ENCODE results near the gene VSTM2B.
A peak's percentile ranks its signal among the peaks of the same experiment; 100 is the strongest.
"Not testable (repeated sequence)": the region's sequence is repeated elsewhere in the genome, so short reads cannot be mapped to it uniquely, and the experiment has no call there.

Gene VSTM2B

DNA sequence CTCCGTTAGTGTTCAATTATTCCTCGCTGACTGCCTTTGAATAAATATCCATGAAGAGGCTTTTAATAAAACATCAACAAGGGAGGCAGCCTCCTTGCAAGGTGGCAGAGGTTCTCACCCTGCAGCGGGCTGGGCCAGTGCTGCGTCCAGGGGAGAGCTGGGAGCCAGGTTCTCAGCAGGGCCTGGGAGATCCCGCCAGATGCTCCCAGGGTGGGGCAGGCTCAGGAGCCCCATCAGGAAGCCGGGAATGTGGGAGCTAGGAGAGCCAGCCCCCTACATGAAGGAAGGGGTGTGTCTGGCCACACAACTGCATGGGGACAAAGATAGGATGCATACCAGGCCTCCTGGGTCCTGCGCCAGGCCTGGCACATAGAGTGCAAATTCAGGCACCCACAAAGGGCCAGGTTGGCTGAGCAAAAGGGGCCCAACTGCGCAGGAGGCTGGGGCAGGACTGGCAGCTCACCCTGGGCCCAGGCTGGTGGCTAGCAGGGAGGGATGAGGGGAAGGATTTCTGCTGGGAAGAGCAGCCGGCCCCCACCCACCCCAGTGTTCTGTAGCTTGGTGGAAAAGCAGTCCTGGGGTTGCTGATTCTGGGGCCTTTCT, 22.8 kb downstream of the VSTM2B start:
- DNase-seq, result no peak

DNA sequence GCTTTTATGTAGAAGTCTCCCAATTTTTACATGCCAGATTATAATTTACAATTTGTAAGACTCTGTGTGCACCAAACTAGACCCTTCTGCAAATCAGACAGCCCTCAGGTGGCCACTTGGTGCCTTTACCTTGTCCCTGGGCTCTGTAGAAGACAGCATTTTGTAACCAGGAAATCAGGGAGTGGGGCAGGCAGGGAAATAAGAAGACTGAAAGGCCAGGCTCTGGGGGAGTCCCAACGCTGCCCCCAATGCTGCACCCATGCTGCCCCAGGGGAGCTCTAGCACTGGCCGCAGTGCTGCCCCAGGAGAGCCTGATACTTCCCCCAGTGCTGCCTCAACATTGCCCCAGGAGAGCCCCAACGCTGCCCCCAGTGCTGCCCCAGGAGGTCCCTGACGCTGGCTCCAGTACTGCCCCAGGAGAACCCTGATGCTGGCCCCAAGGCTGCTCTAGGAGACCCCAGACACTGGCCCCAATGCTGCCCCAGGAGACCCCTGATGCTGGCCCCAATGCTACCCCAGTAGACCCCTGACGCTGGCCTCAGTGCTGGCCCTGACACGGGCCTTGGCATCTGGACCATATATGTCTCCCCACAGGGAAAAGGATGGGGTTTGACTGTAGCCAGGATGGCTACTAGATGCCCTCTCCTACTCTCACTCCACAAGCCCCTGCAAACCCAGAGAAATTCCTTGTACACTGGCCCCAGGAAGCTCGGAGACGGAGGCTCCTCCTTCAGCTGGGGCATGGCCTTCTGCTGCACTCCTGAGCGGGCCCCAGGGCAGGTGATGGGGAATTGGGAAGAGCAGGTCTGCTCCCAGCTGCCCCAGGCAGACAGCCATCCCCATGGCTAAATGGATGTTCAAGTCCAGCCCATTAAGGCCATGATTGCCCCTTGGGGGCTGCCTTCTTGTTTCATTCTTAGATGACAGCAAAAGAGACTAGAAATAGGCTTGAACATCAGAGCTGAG, 23.6 kb downstream of the VSTM2B start:
- DNase-seq, result no peak

DNA sequence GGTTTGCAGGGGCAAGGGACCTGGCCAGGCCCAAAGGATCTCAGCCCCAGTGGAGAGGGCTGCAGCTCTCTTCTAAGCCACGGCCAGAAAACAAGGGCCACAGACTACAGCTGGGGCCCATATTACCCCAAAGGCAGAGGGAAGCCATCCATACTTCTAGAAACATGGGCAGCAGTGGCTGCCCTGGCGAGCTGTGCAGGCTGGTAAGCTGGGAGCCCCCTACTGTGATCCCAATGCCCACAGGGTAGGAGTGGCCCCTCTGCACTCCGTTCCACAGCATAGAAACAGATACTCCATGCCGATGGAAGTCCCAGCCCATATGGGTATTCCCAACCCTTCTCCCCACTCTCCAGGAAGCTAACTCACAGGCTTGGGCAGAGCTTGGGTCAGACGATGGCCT, 25.1 kb downstream of the VSTM2B start:
- DNase-seq, result no peak

DNA sequence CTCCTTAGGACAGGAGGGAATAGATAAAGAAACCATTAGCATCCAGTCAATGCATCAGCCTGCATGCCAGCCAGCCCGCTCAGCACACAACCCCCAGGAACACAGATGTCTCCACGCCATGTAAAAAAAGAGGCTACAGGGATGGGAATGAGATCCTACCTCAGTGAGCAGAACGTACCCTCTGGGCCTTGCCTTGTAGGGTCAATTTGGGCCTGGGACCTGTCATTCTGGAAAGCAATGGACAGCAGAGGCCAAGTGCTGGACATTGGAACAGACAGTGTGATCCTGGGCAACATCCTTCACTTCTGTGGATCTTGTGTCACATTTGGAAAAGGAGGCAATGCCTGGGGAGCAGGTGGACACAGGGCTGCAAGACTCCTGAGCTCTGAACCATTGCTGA, 26.0 kb downstream of the VSTM2B start:
- DNase-seq, result no peak

DNA sequence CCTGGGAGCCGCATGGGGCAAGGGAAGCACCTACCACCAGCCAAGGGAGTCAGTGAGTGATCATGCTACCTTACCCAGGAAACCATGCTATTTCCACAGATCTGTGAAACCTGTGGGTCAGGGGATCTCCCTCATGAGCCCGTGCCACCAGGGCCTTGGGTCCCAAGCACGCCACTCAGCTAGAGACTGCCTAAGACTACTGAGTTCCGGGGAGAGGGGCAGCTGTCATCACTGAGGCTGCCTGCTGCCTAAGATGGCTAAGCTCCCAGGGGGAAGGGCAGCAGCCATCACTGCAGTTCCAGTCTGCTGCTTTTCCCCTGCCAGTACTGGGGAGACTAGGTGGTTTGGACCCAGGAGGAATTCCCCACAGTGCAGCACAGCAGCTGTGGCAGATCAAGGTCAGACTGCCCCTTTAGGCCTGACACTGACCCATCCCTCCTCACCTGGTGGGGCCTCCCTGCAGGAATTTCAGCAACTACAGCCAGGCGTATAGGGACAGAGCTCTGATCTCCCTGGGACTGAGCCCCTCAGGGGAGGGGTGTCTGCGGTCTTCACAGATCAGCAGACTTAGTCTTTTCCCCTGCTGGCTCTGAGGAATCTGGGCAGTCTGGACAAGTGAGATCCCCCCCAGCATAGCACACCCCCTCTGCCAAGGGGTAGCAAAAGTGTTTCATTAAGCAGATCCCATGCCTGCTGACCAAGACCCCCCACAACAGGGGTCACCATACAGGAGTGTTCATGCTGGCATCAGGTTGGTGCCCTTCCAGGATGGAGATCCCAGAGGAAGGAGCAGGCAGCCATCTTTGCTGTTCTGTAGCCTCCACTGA, 26.9 kb downstream of the VSTM2B start:
- DNase-seq, result no peak

DNA sequence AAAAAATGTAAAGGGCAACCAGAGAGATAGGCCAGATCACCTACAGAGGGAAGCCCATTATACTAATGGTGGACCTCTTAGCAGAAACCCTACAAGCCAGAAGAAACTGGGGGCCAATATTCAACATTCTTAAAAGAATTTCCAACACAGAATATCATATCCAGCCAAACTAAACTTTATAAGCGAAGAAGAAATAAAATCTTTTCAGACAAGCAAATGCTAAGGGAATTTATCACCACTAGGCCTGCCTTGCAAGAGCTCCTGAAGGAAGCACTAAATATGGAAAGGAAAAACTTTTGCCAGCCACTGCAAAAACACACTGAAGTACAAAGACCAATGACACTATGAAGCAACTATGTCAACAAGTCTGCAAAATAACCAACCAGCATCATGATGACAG, 28.4 kb downstream of the VSTM2B start:
- DNase-seq, result no peak

DNA sequence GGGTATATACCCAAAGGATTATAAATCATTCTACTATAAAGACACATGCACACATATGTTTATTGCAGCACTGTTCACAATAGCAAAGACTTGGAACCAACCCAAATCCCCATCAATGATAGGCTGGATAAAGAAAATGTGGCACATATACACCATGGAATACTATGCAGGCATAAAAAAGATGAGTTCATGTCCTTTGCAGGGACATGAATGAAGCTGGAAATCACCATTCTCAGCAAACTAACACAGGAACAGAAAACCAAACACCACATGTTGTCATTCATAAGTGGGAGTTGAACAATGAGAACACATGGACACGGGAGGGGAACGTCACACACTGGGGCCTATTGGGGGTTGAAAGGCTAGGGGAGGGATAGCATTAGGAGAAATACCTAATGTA, 33.3 kb downstream of the VSTM2B start:
- not testable (repeated sequence) for DNase-seq

DNA sequence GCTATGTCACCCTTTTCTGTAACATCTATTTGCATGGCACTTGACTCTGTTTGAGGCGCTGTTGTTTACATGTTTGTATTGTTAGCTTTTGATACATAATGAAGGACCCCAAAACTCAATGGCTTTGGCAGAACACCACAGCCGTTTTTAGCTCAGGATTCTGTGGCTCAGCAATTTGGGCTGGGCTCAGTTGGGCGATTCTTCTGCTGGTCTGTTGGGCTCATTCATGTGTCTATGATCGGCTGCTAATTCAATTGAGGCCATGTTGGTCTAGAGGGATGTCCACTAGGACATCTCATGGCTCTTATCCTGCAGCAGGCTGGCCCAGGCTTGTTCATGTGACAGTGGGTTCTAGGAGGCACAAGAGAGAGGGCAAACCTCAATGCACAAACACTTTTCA, 33.9 kb downstream of the VSTM2B start:
- no peak for DNase-seq

DNA sequence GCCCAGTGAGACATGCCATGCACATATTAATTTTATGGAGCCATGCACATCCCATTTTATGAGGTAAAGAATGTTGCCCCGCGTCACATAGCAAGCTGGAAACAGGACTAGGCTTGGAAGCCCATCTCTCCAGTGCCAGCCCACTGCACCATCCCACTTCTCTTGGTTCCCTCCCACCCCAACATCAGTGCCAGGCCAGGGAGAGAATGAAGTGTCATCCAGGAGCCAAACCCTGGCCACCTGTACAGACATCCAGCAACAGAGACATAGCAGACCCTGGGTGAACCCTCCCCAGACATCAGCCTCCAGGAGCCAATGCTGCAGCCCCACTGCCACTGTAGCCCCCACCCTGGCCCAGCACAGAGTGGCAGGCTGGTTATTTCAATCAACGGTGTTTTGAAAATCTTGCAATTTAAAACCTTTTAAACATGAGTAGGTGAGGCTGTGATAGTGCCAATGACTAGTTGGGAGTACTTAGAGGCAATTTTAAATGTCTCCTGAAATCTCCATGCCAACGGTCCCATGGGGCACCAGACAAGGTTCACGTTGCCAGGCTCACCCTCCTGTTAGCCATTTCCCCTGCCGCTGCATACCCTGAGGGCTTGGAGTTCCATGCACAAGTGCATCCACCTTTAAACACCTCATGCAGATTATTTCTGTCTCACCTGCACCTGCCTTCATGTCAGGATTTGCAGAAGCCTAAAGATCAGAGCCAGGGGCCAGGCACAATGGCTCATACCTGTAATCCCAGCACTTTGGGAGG, 34.7 kb downstream of the VSTM2B start:
- peak; percentile 4 to 35 for DNase-seq

DNA sequence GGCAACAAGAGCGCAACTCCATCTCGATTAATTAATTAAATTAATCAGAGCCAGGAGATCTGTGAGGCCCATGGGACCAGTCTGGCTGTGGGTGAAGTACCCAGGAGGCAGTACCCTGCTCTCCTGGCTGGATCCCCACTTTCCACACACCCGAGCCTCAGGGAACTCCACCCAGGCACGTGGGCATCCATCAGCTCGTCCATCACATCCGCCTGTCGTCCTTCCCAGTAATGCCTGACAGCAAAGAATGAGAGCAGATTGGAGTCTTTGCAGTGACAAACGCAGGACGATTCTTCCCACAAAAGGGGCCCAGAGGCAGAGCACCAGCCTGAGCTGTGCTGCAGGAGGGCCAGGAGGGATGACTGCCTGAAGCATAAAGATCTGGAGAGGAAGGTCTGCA, 35.8 kb downstream of the VSTM2B start:
- no peak for DNase-seq

DNA sequence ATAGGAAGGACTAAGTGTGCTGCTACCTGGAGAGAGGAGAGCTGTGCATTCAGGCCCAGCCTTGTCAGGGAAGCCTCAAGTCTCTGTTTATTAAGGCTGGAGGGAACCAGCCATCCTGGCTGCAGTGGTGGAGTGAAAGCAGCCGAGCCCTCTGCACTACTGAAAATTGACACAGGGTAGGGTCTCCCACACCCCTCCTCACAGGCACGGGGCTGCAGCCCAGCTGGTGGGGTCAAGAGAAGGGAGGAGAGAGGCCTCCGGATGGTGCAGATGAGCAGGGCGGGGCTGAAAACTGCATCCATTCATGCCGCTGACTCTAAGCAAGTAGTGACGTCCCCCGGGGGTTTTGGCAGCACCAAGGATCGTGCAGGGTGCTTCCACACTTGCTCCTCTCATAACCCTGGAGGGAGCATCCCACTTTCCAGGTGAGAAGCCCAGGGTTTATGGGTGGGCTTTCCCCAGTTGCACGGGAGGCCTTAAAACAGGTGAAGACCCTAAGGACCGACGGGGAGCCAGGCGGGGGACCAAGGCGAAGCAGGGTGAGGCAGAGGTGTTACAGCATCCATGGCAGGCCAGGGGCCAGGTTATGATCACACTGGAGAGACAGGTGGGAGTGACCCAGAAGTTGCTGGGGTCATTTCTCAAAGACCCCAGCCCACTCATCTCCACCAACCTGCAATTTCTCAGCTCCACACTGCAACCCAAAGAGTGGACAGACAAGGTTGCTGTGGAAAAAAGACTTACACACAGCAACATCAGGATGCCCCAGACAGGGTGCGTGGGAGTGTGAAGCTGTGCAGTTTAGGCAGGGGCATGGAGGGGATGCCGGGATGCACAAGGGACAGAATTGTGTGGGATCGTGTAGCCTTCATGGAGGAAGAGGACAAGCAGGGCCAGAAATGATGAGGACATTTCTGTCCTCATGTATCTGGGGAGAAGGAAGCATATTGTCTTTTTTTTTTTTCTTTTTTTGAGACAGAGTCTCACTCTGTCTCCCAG, 36.8 kb downstream of the VSTM2B start:
- no peak for DNase-seq

DNA sequence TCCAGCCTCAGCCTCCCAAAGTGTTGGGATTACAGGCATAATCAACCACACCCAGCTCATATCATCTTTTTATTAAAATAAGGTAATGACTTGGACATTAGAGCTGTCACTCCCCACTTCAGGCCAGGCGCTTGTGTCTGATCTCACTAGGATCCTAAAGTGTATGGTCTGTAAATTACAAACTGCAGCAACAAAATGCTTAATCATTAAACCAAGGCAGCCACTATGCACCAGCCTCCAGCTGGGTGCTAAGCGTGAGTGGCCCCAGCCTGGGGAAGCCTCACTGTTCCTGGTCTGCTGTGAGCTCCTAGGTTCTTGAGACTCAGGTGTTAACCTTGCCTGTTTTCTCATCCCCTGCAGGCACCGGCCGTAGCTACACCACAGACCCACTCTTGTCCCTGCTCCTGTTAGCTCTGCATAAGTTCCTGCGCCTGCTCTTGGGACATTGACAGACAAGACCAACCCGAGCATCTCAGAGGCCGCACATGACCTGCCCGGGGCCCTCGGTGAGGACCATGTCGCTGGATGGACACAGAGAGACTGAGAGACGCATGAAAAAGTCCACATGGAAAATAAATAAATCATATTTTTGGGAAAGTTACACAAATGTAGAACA, 37.8 kb downstream of the VSTM2B start:
- DNase-seq, result no peak

DNA sequence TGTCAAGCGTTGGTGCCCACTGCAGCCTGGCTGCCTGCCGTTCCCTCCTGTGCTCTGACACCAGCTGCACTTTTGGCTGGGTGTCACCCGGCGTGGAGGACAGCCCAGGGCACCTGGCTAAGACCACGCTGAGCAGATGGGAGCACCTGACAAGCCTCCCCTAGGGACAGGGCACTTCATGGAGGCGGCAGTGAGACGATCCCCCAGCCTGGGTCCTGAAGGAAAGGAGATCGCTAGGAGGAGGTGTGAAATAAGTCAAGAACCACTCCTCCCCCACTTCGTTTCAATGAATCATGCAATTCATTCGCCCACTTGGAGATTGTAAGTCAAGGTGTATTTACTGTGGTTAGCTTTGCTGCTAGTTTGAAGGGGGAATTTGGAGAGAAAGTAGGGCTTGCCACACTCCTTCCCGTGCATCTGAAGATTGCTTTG, 38.8 kb downstream of the VSTM2B start:
- no peak for DNase-seq

DNA sequence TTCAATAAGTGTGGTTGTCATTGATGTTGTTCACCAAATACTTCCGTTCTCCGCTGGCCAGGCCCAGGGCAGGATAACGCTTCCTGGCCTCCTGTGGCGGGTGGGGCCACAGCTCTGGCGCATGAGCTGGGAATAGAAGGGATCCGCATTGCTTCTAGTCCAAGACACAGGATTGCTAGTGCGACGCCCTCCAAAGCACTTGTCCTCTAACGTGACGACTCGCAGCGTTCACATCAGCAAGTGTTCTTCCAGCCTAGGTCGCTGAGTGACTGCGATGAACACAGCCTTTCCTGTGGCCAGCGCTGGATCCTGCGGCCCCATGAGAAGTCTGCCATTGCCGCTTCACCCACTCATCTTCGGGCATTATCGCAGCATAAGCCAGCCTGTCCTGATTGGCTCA, 39.4 kb downstream of the VSTM2B start:
- DNase-seq, result no peak

DNA sequence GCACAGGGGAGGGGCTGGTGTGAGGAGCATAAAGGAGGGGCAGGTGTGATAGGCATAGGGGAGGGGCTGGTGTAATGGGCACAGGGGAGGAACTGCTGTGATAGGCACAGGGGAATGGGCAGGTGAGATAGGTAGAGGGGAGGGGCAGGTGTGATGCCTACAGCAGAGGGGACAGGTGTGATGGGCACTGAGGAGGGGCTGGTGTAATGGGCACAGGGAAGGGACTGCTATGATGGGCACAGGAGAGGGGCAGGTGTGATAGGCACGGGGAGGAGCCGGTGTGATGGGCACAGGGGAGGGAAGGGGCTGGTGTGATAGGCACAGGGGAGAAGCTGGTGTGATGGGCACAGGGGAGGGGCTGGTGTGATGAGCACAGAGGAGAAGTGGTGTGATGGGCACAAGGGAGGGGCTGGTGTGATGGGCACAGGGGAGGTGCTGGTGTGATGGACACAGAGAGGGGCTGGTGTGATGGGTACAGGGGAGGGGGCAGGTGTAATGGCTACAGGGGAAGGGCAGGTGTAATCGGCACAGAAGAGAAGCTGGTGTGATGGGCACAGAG, 40.8 kb downstream of the VSTM2B start:
- no peak for DNase-seq

DNA sequence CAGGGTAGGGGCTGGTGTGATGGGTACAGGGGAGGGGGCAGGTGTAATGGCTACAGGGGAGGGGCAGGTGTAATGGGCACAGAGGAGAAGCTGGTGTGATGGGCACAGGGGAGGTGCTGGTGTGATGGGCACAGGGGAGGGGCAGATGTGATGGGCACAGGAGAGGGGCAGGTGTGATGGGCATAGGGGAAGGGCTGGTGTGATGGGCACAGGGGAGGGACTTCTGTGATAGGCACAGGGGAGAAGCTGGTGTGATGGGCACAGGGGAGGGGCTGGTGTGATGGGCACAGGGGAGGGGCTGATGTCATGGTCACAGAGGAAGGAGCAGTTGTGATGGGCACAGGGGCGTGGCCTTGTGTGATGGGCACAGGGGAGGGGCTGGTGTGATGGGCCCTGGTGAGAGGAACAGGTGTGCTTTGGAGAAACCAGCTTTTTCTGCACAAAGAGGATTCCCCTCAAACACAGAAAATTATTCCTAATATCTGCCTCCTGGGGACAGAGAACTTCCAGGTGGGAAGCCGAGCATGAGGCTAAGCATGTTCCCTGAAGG, 41.6 kb downstream of the VSTM2B start:
- no peak for DNase-seq

DNA sequence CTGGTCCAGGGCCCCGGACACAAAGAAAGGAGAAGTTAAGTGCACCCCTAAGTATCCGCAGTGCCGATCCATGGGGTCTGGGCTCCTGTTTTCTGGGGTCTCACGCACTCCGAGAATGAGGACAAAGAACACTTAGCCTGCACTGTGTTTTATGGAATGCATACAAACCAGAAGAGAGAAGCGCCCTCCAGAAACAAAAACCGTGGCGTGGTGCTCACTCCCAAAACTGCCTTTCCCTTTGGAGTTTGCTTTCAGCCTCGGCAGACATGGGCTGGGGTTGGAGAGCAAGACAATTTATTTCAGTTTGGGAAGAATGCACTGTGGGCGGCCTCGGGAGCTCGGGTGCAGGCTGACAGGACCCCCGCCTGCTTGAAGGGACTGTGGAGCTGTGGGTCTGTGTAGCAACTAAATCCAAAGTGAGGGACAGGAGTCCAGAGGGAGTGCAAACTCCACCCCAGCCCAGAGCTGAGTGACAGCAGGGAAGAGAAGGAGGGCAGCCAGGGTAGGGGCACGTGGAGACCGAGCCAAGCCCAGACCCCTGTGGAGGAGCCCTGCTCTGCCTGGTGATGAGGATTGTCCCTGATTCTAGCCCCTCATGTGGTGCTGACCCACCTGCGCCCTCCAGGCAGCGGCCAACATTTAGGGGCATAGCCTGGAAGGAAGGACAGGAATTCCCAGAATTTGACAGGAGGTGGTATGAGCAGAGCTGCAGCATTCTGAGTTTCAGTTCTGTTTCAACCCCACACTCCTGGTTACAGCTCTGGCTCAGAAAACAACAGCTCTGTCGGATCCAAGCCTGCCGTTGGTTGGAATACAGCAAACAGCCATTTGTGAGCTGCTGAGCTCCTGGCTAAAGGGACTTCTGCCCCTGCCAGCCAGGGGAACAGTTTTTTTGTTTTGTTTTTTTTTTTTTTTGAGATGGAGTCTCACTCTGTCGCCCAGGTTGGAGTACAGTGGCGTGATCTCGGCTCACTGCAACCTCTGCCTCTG, 42.5 kb downstream of the VSTM2B start:
- no peak for DNase-seq

DNA sequence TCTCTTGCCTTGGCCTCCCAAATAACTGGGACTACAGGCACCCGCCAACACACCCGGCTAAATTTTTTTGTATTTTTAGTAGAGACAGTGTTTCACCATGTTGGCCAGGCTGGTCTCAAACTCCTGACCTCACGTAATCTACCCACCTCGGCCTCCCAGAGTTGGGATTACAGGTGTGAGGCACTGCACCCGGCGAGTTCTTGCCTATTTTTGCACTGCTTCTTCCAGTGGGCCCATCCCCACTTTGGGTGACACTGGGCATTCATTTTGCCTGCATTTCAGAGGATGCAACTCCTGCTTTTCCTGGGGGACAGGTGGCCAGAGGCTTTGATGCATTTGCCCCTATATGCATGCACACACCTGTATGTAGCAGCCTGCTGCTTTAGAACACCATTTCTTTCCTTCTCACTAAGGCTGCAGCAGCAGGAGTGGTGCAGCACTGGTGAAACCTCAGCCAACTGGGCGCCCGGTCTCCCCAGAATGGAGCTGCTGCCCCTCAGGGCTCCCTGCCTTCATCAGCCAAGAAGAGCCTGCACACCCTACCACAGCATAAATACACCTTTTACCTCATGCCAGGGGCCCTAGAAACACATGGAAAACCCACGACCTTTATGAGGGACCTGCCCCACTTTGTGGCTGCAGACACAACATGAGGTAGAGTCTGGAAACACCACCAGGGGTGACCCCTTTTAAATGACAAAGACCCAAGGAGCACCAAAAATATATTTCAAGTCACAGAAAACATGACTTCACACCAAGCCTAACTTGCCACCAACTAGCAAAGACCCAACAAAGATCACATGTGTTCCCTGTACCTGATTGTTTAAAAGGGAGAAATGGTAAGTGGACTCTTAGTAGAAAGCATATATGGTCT, 43.5 kb downstream of the VSTM2B start:
- DNase-seq, result no peak
